Right forelimb (tissue), 1 donor: Measurements from ENCODE around the gene CBX5.
"Not testable (repeated sequence)": the region's sequence is repeated elsewhere in the genome, so short reads cannot be mapped to it uniquely, and the experiment has no call there.

ENCODE experiments used
- DNase-seq: peaks from one replicate; pipeline ENCODE4 v3.0.0-alpha.2; 2018

Gene CBX5

DNA sequence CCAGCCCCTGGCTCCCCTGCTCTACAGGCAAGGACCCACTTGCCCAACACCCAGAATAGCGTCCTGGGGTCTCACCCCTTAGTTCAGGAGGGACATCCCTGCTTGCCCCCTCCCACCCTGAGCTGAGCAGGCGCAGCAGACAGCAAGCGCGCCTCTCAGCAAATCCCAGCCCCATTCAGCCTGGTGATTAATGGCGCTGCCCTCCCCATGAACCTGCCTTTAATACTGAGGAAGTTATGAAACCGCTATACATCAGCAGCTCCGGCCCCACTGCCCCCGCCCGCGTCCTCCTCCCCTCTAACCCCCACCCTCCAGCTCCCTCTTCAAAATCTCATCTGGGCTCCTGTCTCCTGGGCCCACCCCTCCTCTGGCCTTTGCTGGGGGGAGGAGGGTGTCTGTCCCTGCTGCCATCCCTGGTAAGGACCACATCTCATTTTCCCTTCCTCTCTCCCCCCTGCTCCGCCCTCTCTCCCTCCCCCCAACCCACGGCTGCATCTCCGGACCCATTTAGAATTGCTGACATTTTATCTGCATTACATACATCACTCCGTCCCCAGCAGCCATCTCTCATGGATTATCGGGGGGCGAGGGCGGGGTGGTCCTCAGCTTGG, 84.1 kb downstream of the CBX5 start:
- no peak for DNase-seq

DNA sequence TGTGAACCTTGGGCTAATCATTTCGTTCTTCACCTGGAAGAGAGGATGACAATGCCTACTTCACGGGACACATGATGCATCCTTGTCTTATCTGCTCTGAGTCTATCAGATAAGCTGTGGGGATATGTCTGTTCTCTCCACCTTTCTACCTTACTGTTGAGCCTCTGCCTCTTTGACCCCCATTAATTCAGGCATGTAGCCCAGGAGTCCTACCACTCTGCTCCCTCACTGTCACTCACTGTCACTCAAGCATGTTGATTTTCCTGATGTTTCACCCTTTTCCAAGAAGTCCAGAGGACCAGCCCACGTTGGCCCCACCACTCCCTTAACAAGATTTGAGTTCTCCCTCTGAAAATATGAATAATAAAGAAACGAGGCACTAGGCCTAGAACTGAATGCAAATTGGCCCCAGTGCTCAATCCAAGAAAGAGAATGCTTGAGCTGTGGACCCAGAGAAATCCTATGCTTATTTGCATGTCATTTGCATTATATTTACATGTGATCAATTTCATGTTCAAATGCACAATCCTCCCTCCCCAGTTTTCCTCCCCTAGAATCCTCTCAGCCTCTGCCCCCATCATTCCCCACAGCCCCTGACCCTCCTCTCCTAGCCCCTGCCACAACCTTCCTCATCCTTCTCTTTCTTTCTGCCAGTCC, 84.7 kb downstream of the CBX5 start:
- DNase-seq: no peak

DNA sequence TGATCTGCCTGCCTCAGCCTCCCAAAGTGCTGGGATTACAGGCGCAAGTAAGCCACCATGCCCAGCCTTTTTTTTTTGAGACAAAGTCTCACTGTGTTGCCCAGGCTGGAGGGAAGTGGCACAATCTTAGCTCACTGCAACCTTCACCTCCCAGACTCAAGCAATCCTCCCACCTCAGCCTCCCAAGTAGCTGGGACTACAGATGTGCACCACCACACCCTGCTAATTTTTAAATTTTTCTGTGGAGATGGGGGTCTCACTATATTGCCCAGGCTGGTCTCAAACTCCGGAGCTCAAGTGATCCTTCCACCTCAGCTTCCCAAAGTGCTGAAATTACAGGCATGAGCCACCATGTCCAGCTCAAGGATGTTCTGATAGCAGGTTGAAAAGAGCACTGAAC, 85.3 kb downstream of the CBX5 start:
- DNase-seq: not testable (repeated sequence)

DNA sequence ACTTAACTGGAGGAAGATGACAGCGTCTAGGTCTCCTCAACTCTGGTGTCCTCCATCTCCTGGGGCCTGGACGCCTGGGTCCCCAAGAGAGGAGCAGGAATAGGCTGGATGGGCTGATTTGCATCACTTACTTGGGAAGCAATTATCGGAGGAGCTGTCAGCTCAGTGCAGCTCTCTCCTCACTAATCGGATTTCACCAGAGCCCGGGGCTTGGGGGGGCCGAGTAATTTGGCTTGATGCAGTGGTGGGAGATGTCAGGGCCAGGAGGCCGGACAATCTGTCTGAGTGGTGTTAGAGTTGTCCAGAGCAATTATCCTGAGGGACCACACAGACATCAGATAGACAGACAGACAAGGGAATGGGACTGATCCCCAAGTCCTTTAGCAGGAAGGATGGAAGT, 86.5 kb downstream of the CBX5 start:
- no peak for DNase-seq

DNA sequence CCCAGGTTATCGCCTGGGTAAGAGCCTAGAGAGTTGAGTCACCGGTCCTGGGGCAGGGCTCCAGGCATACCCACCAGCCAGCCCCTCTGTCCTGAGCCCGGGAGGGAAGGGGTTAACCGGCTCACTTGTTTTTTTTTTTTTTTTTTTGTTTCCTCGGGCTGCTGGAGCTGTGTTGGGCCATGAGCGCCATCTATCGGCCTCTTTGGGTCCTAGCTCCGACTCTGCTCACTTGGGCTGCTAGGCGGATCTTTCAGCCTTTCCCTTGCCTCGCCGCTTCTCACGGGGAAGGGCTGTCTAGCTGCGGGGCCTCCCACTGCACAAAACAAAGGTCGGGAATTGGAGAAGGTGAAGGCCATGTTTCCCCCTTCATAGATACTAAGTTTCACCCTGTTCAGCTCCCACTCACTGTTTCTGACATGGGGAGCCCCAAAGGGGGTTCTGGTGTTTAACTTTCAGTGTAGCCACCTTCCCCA, 88.3 kb downstream of the CBX5 start:
- peak; percentile 89 for DNase-seq

DNA sequence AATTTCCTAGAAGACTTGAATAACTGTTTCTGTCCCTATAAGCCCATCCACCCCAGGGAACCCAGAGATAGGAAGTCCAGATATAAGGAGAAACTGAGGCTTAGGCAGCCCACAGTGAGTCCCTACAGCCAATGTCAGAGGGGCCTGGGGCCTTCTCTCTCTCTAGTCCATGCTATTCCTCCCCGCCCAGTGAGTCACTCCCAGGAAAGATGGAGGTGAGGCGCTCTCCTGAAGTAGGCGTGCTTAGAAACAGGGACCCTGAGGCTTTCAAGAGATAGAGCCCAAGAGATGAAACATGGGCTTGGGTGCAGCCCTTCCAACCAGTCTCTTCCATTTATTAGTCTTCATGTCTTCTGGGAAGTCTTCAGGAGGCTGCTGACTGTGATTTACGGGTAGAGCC, 88.8 kb downstream of the CBX5 start:
- no peak for DNase-seq

DNA sequence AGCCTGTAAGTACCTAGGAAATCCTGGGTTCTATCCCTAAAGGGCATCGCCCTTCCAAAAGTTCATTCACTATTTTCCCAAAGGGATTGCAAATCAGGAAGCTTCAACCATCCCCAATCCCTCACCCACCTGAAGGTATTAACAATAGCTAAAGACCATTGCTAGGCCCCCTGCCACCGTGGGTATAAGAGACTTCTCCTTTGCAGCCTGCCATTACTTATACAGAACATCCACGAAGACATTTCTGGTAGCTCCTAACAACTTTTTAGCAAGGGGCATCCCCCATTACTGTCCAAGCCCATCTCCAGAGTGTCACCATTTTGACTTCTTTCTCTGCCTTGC, 90.8 kb downstream of the CBX5 start:
- DNase-seq: no peak

DNA sequence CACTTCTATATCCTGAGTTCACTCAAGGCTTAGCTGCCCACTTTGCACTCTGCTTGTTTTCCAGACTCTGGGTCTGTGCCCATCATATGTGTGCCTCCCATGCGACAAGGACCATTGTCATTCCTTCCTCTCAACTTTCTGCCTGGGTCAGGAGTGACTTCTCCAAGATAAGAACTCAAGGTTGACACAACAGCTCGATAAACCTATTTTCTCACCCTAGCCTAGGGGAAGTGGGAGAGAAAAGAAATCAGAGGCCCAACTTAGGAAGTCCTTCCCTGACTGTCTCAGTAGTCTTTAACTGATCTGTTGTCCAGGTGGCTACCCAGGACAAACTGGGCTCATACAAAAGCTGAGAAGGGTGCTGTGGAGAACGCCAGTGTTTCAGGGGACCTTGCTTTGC, 92.8 kb downstream of the CBX5 start:
- DNase-seq: no peak

DNA sequence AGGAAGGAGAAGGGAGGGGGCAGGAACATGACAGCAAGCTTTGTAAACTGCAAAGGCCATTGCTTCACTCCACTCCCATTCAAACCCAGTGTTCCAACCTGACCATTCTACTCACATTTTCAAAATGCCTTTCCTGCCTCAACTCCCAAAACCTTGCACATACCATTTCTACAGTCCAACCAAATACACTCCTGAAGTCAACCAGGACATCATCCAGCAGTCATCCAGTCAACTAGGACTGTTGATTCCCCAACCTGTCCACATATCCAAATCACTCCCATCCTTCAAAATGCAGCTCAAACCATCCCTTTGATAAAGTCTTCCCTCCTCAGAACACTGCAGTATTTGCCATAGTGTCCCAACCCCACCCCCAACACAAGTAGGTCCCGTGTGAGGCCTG, 94.0 kb downstream of the CBX5 start:
- no peak for DNase-seq

DNA sequence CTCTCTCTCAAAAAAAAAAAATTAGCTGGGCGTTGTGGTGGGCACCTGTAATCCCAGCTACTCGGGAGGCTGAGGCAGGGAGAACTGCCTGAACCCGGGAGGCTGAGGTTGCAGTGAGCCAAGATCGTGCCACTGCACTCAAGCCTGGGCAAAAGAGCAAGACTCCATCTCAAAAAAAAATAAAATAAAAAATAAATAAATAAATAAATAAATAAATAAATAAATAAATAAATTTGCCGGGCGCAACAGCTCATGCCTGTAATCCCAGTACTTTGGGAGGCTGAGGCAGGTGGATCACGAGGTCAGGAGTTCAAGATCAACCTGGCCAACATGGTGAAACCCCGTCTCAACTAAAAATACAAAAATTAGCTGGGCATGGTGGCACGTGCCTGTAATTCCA, 94.6 kb downstream of the CBX5 start:
- not testable (repeated sequence) for DNase-seq

DNA sequence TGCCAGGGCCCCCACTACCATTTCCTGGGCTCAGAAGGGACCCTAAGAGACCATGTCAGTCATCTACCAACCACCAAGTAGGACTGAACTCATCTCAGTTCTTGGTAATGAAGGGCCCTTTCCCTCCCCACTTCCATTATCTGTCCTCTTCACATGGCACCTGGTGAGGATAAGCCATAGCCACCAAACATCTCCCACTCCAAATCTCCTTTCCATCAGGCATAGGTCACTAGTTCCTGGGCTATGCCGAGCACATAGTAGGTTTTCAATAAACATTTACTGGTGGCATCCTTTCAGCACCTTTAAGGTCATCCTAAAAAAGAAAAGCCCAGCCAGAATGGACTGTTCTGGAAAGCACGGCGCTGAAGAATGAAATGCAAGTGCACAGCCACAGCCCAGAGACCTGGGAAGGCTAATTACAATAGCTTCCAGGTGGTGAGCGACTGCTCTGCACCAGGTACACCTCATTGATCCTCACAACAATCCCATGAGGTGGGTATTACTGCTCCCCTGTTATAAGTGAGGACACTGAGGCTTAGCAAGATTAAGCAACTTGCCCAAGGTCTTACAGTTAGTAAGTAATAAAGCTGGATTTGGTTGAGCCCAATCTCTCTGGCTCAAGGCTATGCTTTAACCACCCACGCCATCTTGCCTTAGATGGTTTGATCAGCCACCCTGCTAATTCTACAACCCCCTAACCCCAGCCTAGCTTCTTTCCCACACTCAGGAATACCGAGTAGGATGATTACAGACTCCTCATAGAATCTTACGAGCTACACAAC, 95.7 kb downstream of the CBX5 start:
- no peak for DNase-seq

DNA sequence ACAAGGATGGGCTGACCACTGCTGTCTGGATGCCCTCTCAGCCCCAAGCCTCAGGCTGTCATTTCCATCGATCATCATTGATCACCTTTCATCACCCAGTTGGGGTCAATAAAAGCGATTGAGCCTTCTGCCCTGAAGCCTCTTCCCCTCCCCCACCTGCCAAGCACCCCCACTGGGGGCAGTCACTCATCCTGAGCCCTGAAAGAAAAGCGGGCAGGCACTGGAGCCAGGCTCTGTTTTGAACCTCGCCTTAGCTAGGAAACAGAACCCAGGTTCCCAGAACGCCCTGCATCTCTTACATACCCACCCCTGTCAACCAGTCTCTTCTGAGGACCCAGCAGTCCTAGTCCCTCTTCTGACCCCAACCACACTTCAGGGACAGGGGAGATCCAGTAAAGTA, 96.9 kb downstream of the CBX5 start:
- no peak for DNase-seq

DNA sequence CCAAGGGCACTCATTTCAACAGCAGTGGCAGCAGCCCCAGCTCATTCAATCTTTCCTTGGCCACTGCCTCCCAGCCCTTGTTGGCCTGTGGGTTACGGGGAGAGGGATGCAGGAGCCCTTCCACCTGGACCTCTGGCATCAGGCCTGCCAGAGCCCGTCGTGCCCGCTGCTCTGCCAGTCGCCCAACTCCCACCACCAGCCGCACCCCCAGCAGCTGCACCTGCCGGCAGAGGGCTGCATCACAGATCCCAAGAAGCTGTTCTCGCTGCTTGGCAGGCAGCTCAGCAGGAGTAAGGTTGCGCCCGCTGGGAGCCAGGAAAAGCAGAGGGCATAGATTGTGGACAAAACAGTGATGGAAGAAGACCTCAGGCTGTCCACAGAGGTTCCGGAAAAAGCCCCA, 97.8 kb downstream of the CBX5 start:
- DNase-seq: no peak
